GM18519 (cell line): ENCODE measurements around the gene BLVRB.
"Not testable (repeated sequence)": the region's sequence is repeated elsewhere in the genome, so short reads cannot be mapped to it uniquely, and the experiment has no call there.

Source experiments
- ATAC-seq: cut with Tn5 transposase; IDR thresholded peaks from one replicate; pipeline ENCODE4 v1.9.1; 2021; ENCODE audit warnings: mild to moderate bottlenecking, moderate library complexity; ENCODE audit not compliant: unreplicated experiment, low FRiP score

BLVRB gene

DNA sequence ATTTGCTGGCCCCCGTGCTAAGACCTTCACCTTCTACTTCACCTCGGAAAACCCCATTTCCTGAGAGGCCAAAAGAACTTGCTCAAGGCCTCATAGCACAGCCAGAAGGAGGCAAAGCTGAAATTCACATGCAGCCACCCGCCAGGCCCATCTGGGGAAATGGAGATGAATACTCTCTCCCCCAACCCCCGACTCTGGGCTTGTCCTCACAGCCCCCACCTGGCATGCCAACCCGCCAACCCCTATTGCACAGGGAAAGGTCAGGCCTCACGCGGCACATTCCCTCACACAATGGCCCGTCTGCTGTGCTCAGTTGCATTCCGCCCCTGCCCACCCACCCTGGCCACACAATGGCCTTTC is 55.5 kb downstream of the BLVRB start:
- ATAC-seq: no peak

DNA sequence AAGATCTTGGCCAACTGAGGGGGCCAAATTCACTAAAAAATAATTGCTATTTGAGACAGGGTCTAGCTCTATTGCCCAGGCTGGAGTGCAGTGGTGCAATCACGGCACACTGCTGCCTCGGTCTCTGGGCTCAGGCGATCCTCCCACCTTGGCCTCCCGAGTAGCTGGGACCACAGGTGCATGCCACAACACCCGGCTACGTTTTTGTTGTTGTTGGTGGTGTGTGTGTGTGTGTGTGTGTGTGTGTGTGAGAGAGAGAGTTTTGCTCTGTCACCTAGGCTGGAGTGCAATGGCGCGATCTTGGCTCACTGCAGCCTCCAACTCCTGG is 57.0 kb downstream of the BLVRB start:
- ATAC-seq: not testable (repeated sequence)

GRCh38 chr19:40407714-40408597 is 57.6 kb downstream of the BLVRB start:
- no peak for ATAC-seq

- no peak for ATAC-seq
Observed at GRCh38 chr19:40403262-40403984, 62.1 kb downstream of the BLVRB start.

DNA sequence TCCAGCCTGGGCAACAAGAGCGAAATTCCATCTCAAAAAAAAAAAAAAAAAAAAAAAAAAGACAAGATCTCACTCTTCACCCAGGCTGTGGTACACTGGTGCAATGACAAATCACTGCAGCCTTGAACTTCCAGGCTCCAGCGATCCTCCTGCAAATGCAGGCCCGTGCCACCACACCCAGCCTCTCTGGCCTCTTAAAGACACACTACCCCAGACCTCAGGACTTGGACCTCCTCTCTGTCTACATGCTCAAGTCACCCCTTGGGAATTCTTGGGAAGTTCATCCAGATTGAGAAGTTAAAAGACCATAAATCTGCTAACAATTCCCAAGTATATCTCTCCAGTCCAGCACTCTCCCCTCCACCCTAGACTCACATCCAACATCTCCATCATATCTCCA is 65.0 kb downstream of the BLVRB start:
- ATAC-seq: no peak

DNA sequence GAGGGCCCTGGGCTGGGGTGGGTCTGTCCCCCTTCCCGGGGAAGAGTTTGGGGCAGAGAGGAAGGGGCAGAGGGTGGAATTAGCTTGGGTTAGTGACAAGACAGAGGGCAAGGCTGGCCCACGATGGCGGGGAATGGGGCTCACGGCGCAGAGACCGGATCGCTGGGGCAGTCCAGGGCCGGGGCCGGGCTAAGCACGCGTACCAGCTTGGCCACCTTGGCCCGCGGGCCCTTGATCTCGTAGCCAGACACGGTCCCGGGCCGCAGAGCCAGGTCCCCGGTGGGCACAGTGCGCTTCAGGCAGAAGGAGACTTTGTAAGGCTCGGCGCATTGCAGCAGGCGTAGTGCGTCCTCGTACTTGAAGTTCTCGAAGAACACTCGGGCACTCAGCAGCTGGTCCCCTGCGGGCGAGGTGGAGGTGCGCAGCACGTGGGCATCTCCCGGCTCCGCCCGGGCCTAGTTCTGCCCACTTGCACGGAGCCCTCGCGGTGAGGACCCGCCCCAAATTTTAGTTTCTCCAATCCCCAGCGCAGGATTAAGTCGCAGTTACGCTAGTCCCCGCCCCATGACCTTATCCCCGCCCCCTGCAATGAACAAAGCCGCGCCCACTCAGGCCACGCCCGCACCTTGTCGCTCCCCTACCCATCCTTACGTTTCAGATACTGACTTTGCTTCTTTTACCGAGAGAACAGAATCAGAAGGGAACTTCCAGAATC is 67.0 kb downstream of the BLVRB start:
- no peak for ATAC-seq
